HCT116 (cell line): ENCODE data around the gene IFRD1. TPM values are rescaled to one million over a fixed set of nuclear protein-coding genes. Genes with fewer than 3 reads are reported as not detected.

Experiments
- ATAC-seq: fragments of 200-7000 bp; cut with Tn5 transposase; 2 replicates; pipeline ENCODE4 v1.9.1; 2020; ENCODE audit warnings: mild to moderate bottlenecking, moderate library complexity
- BruUV-seq: library from RNA; stranded (reverse); fragments of 400-500 nt; replicated peaks from 2 replicates; lab custom pipeline; 2021; lab: Mats Ljungman, UMichigan
- CTCF ChIA-PET: fragments of 300-600 bp; sonication (Branson Sonifier 250); formaldehyde crosslinking; loops from one replicate; lab custom pipeline; 2021; ENCODE audit warnings: antibody characterized with exemption; lab: Charles Lee
- POLR2A ChIA-PET: fragments of 300-600, 350-600 bp; sonication (Branson Sonifier 250); formaldehyde crosslinking; loops from one replicate; lab custom pipeline; 2021; ENCODE audit warnings: antibody characterized with exemption; lab: Charles Lee
- RAD21 ChIA-PET, 2 experiments: fragments of 300-600 bp; sonication (Branson Sonifier 250); formaldehyde crosslinking; loops; one replicate each; lab custom pipeline; 2023; ENCODE audit warnings: low total read pairs in 2 of 2; ENCODE audit not compliant: uncharacterized antibody in 2 of 2, unreplicated experiment in 2 of 2, low non-redundant PET in 1 of 2; lab: Charles Lee
- DNase-seq: peaks from one replicate; pipeline ENCODE4 v3.0.0-alpha.2; 2010; ENCODE audit warnings: low read depth, low spot score
- H2AFZ ChIP-seq: fragments of 200-600 bp; shearing (Covaris generic), sonication (generic); 2 replicates; pipeline ENCODE4 v1.6.1; 2017; ENCODE audit warnings: low read depth, mixed run types, mixed read lengths, antibody characterized with exemption, low read length; ENCODE audit not compliant: poor library complexity, severe bottlenecking
- H3K27ac ChIP-seq: 2 replicates; pipeline ENCODE4 v1.5.1; 2012; ENCODE audit warnings: low read depth, low read length
- H3K27me3 ChIP-seq: fragments of 200-600 bp; sonication (generic); 2 replicates; pipeline ENCODE4 v1.6.1; 2016; ENCODE audit warnings: mixed run types, low read length, mixed read lengths; ENCODE audit not compliant: insufficient read depth
- H3K36me3 ChIP-seq, 2 experiments: fragments of 200-500 bp in 1 of 2; fragments of 200-600 bp in 1 of 2; sonication (Bioruptor generic) in 1 of 2; sonication (generic) in 1 of 2; 2 replicates each; pipeline versions ENCODE4 v1.5.1 to v1.6.1; 2014 to 2016; ENCODE audit warnings: low read length in 2 of 2, inconsistent platforms in 1 of 2, mixed read lengths in 1 of 2, mixed run types in 1 of 2; ENCODE audit not compliant: insufficient read depth in 2 of 2, control insufficient read depth in 1 of 2
- H3K4me1 ChIP-seq, 2 experiments: fragments of 200-600 bp in 1 of 2; sonication (generic) in 1 of 2; 2 replicates each; pipeline versions ENCODE4 v1.5.1 to v1.6.1; 2012 to 2017; ENCODE audit warnings: low read length in 2 of 2, inconsistent platforms in 1 of 2, mild to moderate bottlenecking in 1 of 2, mixed read lengths in 1 of 2, mixed run types in 1 of 2, moderate library complexity in 1 of 2; ENCODE audit not compliant: insufficient read depth in 2 of 2, control insufficient read depth in 1 of 2
- H3K4me2 ChIP-seq: fragments of 200-600 bp; sonication (generic); 2 replicates; pipeline ENCODE4 v1.6.1; 2017; ENCODE audit warnings: mixed run types, low read length, mixed read lengths
- H3K4me3 ChIP-seq, 2 experiments: fragments of 200-600 bp in 1 of 2; sonication (generic) in 1 of 2; replicated peaks in 1 of 2; 2 replicates each; pipeline ENCODE4 v1.5.1; 2011 to 2016; ENCODE audit warnings: low read length in 2 of 2, control low read depth in 1 of 2, low read depth in 1 of 2, mild to moderate bottlenecking in 1 of 2, mixed read lengths in 1 of 2, mixed run types in 1 of 2
- H3K79me2 ChIP-seq: fragments of 200-600 bp; sonication (generic); 2 replicates; pipeline ENCODE4 v1.6.1; 2017; ENCODE audit warnings: mild to moderate bottlenecking, mixed run types, low read length, moderate library complexity, mixed read lengths; ENCODE audit not compliant: insufficient read depth
- H3K9ac ChIP-seq: fragments of 200-600 bp; sonication (generic); 2 replicates; pipeline ENCODE4 v1.6.1; 2016; ENCODE audit warnings: low read length, mixed read lengths
- H3K9me2 ChIP-seq: fragments of 200-600 bp; sonication (generic), shearing (Covaris generic); 2 replicates; pipeline ENCODE4 v1.6.1; 2017; ENCODE audit warnings: mixed run types, mild to moderate bottlenecking, moderate library complexity; ENCODE audit not compliant: insufficient read depth
- H3K9me3 ChIP-seq, 2 experiments: fragments of 200-500 bp in 1 of 2; fragments of 200-600 bp in 1 of 2; sonication (Bioruptor generic) in 1 of 2; sonication (generic) in 1 of 2; 2 replicates each; pipeline ENCODE4 v1.6.1; 2014 to 2017; ENCODE audit warnings: low read length in 2 of 2, mixed read lengths in 2 of 2, inconsistent platforms in 1 of 2, low read depth in 1 of 2, mild to moderate bottlenecking in 1 of 2, mixed run types in 1 of 2, moderate library complexity in 1 of 2; ENCODE audit not compliant: control insufficient read depth in 1 of 2, insufficient read depth in 1 of 2
- H4K20me1 ChIP-seq: fragments of 200-600 bp; sonication (generic), shearing (Covaris generic); 2 replicates; pipeline ENCODE4 v1.6.1; 2017; ENCODE audit warnings: mixed run types, mild to moderate bottlenecking, moderate library complexity; ENCODE audit not compliant: insufficient read depth
- CEBPB ChIP-seq: IDR thresholded peaks from 2 replicates; pipeline ENCODE4 v1.6.1; 2012; ENCODE audit warnings: low read depth
- EGR1 ChIP-seq: IDR thresholded peaks from 2 replicates; pipeline ENCODE4 v1.6.1; 2012; ENCODE audit warnings: low read depth
- ELF1 ChIP-seq: IDR thresholded peaks from 2 replicates; pipeline ENCODE4 v1.6.1; 2012; ENCODE audit warnings: low read depth, borderline replicate concordance
- EZH2 ChIP-seq: fragments of 200-600 bp; sonication (generic); IDR thresholded peaks from 2 replicates; pipeline ENCODE4 v1.6.1; 2017; ENCODE audit warnings: antibody characterized with exemption, mixed run types
- EZH2phosphoT487 ChIP-seq: fragments of 200-600 bp; IDR thresholded peaks from 2 replicates; pipeline ENCODE4 v1.6.1; 2018; ENCODE audit warnings: antibody characterized with exemption, borderline replicate concordance
- FOSL1 ChIP-seq: IDR thresholded peaks from 2 replicates; pipeline ENCODE4 v1.6.1; 2012; ENCODE audit warnings: low read depth
- JUND ChIP-seq: IDR thresholded peaks from 2 replicates; pipeline ENCODE4 v1.6.1; 2012
- POLR2A ChIP-seq: IDR thresholded peaks from 2 replicates; pipeline ENCODE4 v1.7.0; 2011; ENCODE audit warnings: borderline replicate concordance; ENCODE audit not compliant: insufficient read depth, insufficient read length; ENCODE audit errors: extremely low read depth
- POLR2AphosphoS5 ChIP-seq: IDR thresholded peaks from 2 replicates; pipeline ENCODE4 v1.6.1; 2011; ENCODE audit warnings: mild to moderate bottlenecking, low read depth, low read length, moderate library complexity
- RAD21 ChIP-seq: IDR thresholded peaks from 2 replicates; pipeline ENCODE4 v1.6.1; 2012; ENCODE audit warnings: low read depth, mild to moderate bottlenecking
- ZNF274 ChIP-seq: fragments of 200-500 bp; sonication (Bioruptor generic); IDR thresholded peaks from 2 replicates; pipeline ENCODE4 v1.6.1; 2014; ENCODE audit warnings: mild to moderate bottlenecking, low read depth, low read length, inconsistent platforms
- intact Hi-C: fragments of 100-400 bp; cut with micrococcal nuclease; formaldehyde crosslinking; loops from 2 replicates; pipeline ENCODE4 v1.10.0; 2022
- total RNA-seq: library from RNA; stranded (reverse); gene quantifications from one replicate; pipeline ENCODE4 v1.2.1, GENCODE V29; 2021; ENCODE audit not compliant: unreplicated experiment
- TF ChIP-seq, protein P1 (sequence below), 3 experiments: fragments of 200-600 bp in 1 of 3; sonication (generic) in 1 of 3; IDR thresholded peaks in 2 of 3; conservative IDR thresholded peaks in 1 of 3; 2 replicates each; pipeline ENCODE4 v1.5.1; 2012 to 2017; ENCODE audit warnings: low read depth in 2 of 3, low read length in 2 of 3, antibody characterized with exemption in 1 of 3, borderline replicate concordance in 1 of 3, control low read depth in 1 of 3, mild to moderate bottlenecking in 1 of 3, mixed read lengths in 1 of 3, mixed run types in 1 of 3, moderate library complexity in 1 of 3; ENCODE audit not compliant: insufficient read depth in 1 of 3
- TF ChIP-seq, protein P2 (sequence below): IDR thresholded peaks from 2 replicates; pipeline ENCODE4 v1.6.1; 2012; ENCODE audit warnings: low read depth
- TF ChIP-seq, protein P3 (sequence below): IDR thresholded peaks from 2 replicates; pipeline ENCODE4 v1.6.1; 2012

The IFRD1 gene
- total RNA-seq, 1 experiment from 2014 or later: 43.6 TPM

DNA sequence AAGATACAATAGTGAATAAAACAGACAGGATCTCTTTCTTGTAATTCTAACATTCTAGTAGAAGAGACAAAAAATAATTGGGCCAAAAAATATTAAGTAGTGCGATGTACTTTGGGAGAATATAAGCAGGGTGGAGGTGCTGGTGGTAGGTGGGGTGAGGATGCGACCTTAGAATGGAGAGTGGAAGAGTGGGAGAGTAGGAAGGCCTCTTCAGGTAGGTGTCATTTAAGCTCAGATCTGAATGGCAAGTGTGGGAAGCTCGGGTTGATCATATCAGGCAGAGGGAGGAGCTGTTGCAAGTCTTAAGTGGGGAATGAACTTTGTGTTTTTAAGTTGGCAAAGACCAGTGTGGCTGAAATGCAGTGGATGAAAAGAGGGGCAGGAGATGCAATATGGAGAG, 3.8 kb upstream of the IFRD1 start (continued):
- TF ChIP-seq, protein P1, sequence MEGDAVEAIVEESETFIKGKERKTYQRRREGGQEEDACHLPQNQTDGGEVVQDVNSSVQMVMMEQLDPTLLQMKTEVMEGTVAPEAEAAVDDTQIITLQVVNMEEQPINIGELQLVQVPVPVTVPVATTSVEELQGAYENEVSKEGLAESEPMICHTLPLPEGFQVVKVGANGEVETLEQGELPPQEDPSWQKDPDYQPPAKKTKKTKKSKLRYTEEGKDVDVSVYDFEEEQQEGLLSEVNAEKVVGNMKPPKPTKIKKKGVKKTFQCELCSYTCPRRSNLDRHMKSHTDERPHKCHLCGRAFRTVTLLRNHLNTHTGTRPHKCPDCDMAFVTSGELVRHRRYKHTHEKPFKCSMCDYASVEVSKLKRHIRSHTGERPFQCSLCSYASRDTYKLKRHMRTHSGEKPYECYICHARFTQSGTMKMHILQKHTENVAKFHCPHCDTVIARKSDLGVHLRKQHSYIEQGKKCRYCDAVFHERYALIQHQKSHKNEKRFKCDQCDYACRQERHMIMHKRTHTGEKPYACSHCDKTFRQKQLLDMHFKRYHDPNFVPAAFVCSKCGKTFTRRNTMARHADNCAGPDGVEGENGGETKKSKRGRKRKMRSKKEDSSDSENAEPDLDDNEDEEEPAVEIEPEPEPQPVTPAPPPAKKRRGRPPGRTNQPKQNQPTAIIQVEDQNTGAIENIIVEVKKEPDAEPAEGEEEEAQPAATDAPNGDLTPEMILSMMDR (IDR thresholded peaks at IDR 0.05 in 2 of 3, conservative IDR thresholded peaks at IDR 0.05 in 1 of 3; ENCODE audit: borderline replicate concordance in 1 of 3, insufficient read depth in 1 of 3, low read depth in 2 of 3, low read length in 2 of 3): no peak
- TF ChIP-seq, all 23 proteins: peak for 0

DNA sequence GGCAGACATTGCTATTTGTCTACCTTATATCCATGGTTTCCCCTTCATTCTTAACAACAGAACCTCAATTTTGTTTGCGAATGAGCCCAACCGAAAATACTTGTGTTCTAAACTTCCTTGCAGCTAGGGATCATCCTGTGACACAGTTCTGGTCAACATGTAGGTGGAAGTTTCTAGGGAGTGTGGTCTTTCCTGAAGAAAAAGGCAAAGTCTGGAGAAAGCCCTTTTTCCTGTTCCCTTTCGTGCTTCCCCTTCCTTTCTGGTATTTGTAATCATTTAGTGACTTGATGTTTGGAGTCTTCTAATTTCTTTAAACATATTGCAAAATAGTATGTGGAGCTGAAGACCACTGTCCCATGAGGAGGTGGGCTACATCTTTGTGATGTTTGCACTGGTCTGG, 2.9 kb upstream of the IFRD1 start:
- Histone ChIP-seq H3K79me2 (peaks cover 20% of the 10 kb centered on the region), H3K9ac (no peak overlapping the region), H3K4me3 (no peak overlapping the region), H2AFZ (no peak overlapping the region), H3K36me3 (no peaks in the 10 kb centered on the region), H3K4me2 (no peak overlapping the region), H3K27me3 (no peaks in the 10 kb centered on the region), H3K9me2 (no peaks in the 10 kb centered on the region), H3K9me3 (no peaks in the 10 kb centered on the region), H4K20me1 (no peaks in the 10 kb centered on the region), H3K4me1 (peaks cover 15 to 29% of the 10 kb centered on the region in 2 experiments), H3K27ac (no peak overlapping the region)
- ATAC-seq: no peak
- TF ChIP-seq EGR1 (no peak), EZH2phosphoT487 (no peak), RAD21 (no peak), POLR2AphosphoS5 (no peak), POLR2A (no peak), JUND (no peak), ELF1 (no peak), FOSL1 (no peak), EZH2 (no peak), ZNF274 (no peak), CEBPB (no peak)
- TF ChIP-seq, protein P2, sequence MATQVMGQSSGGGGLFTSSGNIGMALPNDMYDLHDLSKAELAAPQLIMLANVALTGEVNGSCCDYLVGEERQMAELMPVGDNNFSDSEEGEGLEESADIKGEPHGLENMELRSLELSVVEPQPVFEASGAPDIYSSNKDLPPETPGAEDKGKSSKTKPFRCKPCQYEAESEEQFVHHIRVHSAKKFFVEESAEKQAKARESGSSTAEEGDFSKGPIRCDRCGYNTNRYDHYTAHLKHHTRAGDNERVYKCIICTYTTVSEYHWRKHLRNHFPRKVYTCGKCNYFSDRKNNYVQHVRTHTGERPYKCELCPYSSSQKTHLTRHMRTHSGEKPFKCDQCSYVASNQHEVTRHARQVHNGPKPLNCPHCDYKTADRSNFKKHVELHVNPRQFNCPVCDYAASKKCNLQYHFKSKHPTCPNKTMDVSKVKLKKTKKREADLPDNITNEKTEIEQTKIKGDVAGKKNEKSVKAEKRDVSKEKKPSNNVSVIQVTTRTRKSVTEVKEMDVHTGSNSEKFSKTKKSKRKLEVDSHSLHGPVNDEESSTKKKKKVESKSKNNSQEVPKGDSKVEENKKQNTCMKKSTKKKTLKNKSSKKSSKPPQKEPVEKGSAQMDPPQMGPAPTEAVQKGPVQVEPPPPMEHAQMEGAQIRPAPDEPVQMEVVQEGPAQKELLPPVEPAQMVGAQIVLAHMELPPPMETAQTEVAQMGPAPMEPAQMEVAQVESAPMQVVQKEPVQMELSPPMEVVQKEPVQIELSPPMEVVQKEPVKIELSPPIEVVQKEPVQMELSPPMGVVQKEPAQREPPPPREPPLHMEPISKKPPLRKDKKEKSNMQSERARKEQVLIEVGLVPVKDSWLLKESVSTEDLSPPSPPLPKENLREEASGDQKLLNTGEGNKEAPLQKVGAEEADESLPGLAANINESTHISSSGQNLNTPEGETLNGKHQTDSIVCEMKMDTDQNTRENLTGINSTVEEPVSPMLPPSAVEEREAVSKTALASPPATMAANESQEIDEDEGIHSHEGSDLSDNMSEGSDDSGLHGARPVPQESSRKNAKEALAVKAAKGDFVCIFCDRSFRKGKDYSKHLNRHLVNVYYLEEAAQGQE: no peak
- TF ChIP-seq, protein P3, sequence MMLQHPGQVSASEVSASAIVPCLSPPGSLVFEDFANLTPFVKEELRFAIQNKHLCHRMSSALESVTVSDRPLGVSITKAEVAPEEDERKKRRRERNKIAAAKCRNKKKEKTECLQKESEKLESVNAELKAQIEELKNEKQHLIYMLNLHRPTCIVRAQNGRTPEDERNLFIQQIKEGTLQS: no peak
- RAD21 ChIA-PET: no interaction called here
- DNase-seq: no peak
- intact Hi-C loops: no loop called here
- CTCF ChIA-PET: no interaction called here
- POLR2A ChIA-PET: no interaction called here
- BruUV-seq: no TSS peak
